Right renal cortex interstitium (tissue), 3 donors: ENCODE measurements around the gene BBS4. TPM values are rescaled to one million over a fixed set of nuclear protein-coding genes. Genes with fewer than 3 reads are reported as not detected.
"Not testable (repeated sequence)": the region's sequence is repeated elsewhere in the genome, so short reads cannot be mapped to it uniquely, and the experiment has no call there.

Source experiments
- DNase-seq, 3 donors: peaks; one replicate each; pipeline ENCODE4 v3.0.0-alpha.2; 2013; ENCODE audit warnings: low read depth in 3 of 3, low spot score in 2 of 3
- polyA plus RNA-seq, 3 donors: library from polyadenylated mRNA; unstranded; fragments of 120-200 nt; gene quantifications; one replicate each; pipeline ENCODE4 v1.2.1, GENCODE V29; 2013; ENCODE audit not compliant: insufficient read length in 3 of 3

The BBS4 gene
- polyA plus RNA-seq, 3 donors, result 37.7 to 38.8 (median 38.4) TPM

DNA sequence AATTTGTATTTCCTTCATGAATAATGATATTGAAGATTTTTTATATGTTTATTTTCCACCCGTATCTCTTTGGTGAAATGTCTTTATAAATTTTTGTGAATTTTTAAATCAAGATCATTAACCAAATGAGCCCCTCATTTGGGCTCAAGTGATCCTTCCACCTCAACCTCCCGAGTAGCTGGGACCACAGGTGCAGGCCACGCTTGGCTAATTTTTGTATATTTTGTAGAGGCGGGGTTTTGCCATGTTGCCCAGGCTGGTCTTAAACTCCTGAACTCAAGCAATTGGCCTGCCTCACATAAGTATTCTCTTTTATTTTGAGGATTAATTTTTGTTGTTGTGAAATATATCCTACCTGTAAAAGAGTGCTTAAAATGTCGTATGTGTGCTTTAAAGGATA lies 4.9 kb downstream of the BBS4 start:
- no peak for DNase-seq

DNA sequence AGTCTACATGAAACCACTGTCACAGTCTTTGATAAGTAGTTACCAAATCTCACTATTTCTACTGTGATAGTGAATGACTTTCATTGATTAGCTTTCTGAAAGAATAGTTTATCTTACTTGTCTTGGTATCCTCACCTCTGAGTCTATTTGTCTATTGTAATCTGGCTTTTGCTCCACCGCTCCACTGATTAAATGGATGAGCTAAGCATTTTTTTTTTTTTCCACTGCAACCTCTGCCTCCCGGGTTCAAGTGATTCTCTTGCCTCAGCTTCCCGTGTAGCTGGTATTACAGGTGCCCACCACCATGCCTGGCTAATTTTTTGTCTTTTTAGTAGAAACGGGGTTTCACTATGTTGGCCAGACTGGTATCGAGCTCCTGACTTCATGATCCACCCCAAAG lies 12.9 kb downstream of the BBS4 start:
- DNase-seq, result no peak

DNA sequence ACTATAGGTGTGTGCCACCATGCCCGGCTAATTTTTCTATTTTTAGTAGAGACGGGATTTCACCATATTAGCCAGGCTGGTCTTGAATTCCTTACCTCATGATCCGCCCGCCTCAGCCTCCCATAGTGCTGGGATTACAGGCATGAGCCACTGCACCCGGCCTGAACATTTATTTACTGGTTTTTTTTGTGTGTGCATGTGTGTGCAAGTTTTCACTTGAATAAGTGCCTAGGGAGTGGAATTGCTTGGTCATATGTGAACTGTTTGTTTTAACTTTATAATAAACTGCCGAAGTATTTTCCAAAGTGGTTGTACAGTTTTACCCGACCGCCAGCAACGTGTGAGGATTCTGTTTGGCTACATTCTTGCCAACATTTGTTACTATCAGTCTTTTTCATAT lies 14.1 kb downstream of the BBS4 start:
- DNase-seq, result no peak

DNA sequence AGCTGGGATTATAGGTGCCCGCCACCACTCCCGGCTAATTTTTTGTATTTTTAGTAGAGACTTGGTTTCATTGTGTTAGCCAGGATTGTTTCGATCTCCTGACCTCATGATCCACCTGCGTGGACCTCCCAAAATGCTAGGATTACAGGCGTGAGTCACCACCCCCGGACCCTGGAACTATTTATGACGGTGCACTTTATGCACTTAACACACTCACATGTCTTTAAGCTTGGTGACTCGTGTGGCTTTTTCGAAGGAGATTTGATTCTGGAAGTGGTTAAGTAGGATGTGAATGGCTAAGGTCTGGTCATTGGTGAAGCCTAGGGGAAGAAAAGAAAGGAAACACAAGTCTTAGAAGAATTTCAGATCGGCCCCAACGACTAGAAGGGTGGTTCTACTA lies 20.3 kb downstream of the BBS4 start:
- DNase-seq, result no peak

DNA sequence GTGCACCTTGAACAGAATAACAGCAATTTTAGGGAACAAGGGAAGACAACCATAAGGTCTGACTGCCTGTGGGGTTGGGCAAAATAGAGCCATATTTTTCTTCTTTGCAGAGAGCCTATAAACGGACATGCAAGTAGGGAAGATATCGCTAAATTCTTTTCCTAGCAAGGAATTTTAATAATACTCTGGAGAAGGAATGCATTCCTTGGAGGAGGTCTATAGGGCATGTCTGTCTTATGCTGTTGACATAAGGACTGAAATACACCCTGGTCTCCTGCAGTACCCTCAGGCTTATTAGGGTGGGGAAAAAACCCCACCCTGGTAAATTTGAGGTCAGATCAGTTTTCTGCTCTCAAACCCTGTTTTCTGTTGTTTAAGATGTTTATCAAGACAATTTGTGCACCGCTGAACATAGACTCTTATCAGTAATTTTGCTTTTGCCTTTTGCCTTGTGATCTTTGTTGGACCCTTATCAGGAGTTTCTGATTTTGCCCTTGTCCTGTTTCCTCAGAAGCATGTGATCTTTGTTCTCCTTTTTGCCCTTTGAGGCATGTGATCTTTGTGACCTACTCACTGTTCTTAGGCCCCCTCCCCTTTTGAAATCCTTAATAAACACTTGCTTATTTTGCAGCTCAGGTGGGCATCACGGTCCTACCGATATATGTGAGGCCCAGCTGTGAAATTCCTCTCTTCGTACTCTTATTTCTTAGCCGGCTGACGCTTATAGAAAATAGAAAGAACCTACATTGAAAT lies 22.7 kb downstream of the BBS4 start:
- DNase-seq, result not testable (repeated sequence)

DNA sequence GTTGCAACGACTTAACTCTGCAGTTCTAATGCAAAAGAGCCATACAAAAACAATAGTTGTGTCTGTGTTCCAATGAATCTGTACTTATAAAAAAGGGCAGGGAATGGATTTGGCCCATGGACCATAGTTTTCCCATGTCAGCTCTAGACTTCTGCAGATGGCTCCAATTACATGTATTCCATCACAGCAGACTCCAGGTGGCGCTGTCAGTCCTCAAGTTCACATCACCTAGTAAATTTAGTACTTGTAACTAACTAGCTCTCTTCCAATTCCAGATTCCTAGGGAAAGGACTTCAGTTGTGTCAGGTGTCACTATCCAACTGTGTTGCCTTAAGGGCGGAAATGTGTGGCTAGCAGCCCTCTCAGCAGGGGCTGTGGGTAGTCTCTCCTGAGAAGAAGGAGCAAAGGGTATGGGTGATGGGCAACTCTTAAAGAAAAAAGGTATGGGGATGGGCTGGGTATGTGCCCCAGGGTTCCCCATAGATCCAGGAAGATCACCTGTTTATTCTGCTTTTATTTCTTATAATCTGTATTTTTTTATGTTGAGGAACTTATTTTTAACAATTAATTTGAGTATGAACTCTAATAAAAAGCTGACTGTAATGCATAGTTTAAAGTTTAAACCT lies 36.2 kb downstream of the BBS4 start:
- peak; percentile 14 to 36 (median 31) for DNase-seq

DNA sequence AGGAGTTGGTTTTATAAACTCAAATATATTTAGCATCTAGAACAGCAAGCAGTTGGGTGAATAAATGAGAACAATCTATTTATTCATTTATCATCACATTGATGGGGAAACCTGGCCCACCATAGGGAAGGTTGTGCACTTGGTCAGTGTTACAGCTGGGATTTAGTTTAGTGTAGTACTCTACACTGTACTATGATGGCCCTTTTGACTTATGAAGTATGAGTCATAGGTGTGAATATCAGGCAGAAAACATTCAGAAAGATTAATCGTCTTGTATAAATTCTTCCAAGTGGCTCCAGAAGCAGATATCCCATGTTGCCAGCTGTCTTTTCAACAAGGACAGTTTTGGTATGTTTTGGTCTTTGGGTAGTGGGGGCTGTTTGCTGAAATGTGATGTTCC lies 38.0 kb downstream of the BBS4 start:
- DNase-seq, result no peak

DNA sequence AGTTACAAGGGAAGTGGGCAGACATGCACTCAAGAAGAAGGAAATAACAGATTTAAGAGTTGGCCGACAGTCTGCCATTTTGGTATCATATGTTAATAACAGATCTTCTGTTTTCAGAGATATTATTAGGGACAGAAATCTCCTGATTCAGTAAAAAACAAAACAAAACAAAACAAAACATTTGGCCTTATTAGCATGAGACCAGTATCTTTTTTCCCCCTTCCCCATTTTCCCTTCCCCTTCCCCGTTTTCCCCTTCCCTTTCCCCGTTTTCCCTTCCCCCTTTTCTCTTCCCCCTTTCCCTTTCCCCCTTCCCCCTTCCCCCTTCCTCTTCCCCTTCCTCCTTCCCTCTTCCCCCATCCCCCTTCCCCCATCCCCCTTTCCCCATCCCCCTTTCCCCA lies 39.4 kb downstream of the BBS4 start:
- no peak for DNase-seq

DNA sequence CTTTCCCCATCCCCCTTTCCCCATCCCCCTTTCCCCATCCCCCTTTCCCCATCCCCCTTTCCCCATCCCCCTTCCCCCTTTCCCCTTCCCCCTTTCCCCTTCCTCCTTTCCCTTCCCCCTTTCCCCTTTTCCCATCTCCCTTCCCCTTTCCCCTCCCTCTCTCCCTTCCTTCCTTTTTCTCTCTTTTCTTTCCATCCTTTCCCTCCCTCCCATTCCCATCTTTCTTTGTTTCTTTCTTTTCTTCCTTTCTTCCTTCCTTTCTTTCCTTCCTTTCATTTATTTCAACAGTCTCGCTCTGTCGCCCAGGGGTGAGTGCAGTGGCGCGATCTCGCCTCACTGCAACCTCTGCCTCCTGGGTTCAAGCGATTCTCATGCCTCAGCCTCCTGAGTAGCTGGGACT lies 39.8 kb downstream of the BBS4 start:
- DNase-seq, result not testable (repeated sequence)

DNA sequence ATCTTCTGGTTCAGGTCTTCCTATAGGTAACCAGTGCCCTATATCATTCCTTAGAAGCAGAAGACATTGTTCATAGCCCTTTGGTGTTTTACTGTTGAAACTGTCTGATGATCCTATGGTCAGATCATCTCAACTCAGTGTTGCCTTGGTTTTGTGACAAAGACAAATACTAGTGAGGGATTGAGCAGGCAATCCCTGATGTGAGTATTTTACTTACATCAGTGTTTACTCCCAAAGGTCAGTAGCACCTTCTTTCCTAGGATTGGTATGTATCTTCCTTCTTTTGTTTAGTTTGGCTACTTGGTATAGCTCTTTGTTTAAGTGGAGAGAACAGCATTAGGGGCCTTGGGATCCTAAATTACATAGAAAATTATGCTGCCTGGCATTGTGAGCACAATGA lies 41.1 kb downstream of the BBS4 start:
- no peak for DNase-seq

DNA sequence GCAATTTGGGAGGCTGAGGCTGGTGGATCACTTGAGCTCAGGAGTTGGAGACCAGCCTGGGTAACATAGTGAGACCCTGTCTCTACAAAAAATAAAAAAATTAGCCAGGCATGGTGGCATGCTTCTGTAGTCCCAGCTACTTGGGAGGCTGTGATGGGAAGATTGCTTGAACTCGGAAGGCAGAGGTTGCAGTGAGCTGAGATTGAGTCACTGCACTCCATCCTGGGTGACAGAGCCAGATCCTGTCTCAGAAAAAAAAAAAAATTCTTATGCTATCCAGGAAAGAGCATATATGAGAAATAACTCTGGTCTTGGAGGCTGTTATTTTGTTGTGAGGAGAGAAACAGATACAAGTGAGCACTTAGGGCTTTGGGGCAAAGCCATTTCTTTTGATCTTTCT lies 42.2 kb downstream of the BBS4 start:
- DNase-seq, result not testable (repeated sequence)

DNA sequence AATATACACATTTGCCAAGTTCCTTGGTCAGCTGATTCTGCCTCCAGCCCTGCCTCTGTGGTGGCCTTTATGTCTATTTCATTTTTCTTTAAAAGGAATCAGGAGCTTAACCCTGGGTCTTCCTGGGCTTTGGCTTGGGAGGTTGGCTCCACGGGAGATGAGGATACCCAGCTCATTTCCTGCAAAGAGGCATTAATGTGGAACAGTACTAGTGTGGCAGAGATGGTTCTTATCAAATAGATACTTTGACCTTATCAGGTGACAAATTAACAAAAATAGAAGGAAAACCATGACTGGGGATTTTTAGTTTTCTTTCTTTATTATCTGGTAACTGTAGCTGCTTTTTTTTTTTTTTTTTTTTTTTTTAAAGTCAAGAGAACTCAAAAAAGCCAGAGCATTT lies 42.8 kb downstream of the BBS4 start:
- no peak for DNase-seq

DNA sequence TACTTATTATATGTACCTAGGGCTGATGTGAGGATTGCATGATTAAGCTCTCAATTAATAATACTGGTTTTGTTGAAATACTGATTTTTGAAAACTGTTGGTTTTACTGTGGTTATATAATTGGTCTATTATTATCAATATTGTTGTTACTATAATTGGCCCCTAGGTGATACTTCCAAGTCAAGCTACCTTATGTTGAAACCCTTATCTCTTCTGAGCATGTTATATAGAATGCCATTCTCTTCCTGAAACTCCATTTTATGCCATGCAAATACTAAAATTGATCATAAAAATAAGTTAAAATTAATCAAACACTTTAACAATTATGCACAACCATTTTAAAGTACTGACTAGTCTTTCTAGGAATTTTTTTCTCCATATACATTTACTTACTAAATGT lies 46.1 kb downstream of the BBS4 start:
- no peak for DNase-seq

DNA sequence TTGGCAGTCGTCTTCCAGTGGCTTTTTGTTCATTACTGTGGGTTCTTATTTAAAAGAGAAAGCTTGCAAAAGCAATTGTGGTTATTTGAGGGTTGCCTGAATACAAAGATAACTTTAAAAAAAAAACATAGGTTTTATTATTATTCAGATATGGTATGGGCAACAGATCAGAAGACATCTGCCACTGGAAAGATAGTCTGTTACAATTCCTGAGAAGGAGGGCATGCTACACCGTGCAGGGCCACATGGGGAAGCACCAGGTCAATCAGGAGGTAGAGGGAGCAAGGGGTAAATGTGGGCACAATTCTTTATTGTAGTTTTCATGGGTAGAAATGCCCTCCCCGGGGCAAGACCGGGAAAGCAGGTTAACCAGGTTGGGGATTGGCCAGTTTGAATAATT lies 46.5 kb downstream of the BBS4 start:
- DNase-seq, result no peak

DNA sequence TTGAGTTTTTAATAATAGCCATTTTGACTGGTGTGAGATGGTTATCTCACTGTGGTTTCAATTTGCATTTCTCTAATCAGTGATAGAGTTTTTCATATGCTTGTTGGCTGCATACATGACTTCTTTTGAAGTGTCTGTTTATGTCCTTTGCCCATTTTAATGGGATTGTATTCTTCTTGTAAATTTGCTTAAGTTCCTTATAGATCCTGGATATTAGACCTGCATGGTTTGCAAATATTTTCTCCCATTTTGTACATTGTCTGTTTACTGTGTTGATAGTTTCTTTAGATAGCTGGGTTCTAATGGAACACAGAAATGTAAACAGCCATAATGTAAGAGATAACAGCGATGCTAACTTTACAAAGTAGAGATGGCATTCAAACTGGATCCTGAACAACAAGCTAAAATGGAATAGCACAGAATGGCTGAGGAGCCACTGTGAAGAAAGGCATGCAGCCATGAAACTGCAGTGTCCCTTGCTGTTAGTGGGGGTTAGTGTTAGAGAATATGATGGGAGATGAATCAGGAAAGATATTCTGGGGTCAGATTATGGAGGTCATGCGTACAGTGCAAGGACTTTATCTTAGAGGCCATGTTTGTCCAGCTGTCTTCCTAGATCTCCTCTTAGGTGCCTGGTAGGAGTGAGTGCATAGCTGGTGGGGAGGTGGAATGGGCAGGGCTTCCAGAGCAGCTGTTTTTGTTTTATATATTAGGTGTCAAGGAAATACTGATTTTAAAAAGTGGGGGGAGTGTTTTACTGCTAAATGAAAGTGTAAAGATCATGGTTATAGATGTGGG lies 48.1 kb downstream of the BBS4 start:
- no peak for DNase-seq

DNA sequence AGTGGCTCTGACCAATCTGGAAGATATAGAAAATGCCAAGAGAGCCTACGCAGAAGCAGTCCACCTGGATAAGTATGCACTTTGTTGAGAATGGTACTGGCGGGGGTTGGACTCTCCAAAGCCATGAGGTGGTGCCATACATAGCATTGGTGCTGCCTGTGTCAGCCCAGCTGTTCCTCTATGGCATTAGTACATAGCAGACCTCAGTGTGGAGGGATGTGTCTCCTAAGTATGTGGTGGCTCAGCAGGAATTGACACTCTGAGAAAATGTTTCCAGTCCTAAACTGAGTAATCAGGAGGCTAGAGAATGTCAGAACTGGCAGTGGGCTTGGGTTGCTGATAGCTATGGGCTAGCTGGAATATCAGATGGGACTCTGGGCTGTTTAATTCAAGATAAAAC lies 49.1 kb downstream of the BBS4 start:
- no peak for DNase-seq

DNA sequence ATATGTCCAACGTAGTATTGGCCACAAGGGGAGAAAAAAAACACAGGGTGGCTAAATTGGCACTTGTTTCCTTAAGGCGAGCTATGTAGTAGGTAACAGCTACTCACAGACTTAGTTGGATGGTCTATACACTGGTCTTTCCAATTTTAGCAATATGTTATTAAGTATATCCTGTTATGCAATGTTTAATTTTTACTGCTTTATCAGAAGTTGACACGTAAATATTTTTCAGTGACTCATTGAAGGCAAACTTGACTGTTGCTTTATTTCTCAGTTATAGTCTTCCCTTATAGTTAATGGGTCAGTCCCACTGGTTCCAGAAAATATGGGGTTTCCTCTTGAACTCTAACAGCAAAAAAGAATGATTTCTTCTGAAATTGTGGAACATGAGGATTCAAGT lies 51.1 kb downstream of the BBS4 start:
- no peak for DNase-seq

DNA sequence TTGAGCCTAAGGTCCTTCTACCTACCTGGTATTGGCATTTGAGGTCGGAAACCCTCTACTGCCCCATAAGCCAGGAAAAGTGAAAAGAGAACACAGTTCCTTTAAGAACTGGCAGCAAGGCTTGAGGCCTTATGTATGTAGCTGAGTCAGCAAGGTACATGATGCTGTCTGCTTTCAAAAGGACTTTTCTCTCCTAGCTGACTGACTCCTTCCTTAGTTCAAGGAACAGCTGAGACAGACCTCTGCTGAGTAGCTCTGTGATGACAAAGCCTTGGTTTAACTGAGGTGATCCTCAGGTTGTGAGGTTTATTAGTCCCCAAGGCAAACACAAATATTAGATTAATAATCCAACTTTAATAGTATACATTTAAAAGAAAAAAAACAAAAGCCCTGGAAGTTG lies 51.7 kb downstream of the BBS4 start:
- no peak for DNase-seq

DNA sequence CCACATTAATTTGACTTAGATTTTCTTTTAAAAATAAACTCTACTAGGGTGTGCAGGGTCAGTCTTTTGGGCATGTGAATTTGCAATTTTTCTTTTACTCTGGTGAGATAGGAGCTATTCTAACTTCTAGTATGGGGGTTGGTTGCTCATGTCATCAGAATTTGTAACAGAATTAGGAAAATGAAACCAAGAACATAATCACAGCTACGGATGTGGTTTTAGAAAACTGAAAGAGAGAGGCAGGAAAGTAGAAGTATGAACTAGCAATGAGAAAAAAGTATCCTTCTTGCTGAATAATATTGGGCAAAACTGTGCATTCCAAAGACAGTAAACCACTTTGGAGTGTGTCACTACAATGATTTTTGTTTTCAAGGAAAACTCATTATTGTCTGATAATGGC lies 54.2 kb downstream of the BBS4 start:
- DNase-seq, result no peak

DNA sequence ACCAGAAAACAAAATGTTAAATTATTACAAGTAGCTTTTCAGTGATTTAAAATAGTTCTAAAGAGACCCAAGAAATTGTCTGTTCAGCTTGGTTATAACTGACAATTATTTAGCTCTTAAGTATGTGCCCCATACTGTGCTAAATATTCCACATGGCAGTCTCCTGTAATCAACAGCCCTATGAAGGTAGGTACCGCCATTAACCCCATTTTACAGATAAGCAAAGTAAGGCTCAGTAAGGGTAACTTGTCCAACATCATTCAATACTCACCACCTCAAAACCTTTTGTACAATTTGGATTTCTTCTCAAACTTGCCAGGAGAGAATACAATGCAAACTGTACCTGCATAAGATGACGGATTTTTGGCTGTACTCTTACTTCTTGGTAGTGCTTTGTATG lies 63.7 kb downstream of the BBS4 start:
- DNase-seq, result no peak

DNA sequence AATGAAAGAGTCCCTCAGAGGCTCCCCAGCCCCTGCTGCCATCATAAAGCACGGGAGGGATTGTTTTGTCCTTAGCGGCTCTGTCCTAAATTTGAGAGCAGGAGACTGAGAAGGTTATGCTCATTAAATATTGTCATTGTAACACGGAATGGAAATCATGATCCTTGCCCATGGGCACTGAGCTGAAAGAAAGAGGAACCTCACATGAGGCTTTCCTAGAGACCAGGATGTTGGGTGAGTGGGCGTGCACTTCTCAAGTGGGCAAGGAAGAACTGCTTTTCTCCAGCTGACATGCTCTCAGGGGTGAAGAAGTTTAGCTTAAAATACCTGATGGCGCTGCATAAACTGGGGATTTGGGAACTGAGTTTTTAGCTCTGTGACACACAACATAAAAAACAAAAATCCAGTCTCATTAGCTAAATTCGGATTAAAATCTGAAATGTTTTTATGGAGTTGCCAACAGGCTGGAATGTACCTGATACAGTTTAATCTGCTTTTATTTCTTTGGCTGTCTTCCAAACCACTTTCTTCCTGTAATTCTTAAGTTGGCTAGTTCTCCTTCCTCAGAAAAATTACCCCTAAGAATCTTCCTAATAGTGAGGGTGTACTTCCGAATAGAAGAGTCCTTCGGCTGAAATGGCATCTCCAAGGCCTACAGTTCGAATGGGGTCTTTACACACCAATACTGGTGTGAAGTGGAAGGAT lies 65.9 kb downstream of the BBS4 start:
- no peak for DNase-seq
